GM10266 (cell line): ENCODE results near the gene C9.

Experiments used
- DNase-seq: peaks from one replicate; pipeline ENCODE4 v3.0.0; 2012; ENCODE audit errors: extremely low spot score
- TF ChIP-seq, protein P1 (sequence below): IDR thresholded peaks from 2 replicates; pipeline ENCODE4 v1.5.1; 2012; ENCODE audit warnings: mild to moderate bottlenecking, low read depth; ENCODE audit not compliant: control insufficient read depth, insufficient read depth; ENCODE audit errors: missing control alignments

The C9 gene

DNA sequence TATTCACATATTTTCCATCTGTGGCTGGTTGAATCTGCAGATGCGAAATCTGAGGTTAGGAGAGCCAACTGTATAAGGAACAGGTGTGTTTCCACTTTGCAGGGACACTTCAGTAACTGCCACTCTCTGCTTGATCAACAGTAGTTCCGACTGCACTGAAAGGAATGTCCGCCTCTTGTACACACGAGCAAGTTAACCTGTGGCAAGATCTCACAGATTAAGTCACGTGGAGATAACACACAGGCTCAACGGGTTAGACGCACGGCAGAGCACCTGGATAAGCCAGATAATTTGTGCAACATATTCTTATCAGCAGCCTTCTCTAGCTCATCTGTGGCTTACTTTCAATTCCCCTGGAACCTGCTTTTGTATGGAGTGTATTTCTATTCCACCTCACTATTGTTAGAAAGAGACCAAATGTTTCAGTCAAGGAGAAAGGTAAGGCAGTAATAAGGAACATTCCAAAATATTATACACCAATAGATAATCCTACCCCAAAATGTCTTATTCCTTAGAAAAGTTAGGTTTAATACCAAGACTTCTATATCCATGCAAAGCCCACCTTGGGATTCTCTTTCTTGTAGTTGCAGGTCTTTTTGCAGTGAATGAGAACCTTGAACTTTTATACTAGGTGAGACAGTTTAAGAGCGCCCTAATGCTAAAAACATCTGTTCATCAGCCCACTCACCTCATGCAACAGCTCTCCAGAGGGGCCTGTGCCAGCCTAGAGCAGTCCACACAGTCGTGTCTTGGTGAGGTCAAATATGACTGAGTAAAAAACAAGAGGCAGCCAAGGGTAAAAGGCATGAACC, 6.5 kb upstream of the C9 start:
- DNase-seq: no peak
- TF ChIP-seq, protein P1, sequence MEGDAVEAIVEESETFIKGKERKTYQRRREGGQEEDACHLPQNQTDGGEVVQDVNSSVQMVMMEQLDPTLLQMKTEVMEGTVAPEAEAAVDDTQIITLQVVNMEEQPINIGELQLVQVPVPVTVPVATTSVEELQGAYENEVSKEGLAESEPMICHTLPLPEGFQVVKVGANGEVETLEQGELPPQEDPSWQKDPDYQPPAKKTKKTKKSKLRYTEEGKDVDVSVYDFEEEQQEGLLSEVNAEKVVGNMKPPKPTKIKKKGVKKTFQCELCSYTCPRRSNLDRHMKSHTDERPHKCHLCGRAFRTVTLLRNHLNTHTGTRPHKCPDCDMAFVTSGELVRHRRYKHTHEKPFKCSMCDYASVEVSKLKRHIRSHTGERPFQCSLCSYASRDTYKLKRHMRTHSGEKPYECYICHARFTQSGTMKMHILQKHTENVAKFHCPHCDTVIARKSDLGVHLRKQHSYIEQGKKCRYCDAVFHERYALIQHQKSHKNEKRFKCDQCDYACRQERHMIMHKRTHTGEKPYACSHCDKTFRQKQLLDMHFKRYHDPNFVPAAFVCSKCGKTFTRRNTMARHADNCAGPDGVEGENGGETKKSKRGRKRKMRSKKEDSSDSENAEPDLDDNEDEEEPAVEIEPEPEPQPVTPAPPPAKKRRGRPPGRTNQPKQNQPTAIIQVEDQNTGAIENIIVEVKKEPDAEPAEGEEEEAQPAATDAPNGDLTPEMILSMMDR: no peak

DNA sequence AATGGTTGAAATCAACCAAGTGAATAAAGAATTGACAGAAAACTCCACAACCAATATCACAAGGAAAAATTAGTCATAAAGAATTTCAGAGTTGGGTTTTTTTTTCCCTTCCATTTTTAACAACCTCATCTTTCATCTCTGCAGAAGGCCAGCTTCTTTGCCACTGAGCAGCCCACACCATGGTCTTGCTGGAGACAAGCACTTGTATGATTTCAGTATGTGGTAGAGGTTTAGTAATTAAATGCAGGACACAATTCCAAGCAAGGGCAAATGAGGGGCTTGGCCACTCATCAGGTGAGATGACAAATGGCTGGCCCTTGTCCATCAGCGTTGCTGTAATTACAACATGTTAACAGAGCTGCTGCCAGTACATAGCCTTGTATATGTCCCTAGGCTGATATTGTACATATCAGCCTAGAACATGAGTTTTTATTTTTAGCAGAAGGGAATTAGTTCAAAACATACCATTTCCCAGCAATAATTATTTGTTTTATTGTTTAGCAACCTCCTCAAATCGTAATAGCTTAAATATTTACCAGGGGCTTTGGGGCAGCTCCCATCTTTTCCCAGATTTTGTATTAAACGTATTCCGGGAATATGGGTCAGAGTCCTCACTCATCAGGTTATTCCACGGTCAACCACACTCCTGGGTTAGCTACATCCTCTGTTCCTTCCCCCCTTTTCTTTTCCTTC, 5.0 kb upstream of the C9 start:
- DNase-seq: no peak
- TF ChIP-seq, protein P1: no peak

DNA sequence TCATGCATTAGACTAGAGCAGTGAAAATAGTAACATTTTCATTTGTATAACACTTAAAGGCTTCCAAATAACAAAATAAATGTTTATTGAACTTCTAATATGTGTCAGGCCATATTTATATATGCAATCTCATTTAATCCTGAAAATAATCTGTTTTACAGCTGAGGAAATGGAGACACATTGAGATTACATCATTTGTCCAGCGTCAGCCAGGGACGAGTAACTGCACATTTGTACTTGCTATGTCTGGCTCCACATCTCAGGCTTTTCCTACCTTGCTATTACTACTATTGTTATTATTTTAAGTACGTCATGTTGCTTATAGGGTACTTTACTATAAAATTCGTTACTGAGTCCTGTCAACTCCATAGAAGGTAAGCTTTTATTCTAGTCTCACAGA, 3.8 kb upstream of the C9 start:
- TF ChIP-seq, protein P1: no peak
- DNase-seq: no peak

DNA sequence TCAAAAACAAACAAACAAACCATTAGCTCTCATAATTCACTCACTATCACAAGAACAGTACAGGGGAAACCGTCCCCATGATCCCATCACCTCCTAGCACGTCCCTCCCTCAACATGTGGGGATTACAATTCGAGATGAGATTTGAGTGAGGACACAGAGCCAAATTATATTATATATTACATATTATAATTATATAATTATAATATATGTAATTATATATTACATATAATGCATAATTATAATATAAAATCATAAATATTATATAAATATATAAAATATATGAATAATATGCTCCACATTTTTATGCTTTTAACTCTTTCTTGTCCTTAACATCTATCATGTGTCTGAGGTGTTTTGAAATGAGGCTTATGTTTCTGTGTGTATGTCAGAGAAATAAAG, 3.4 kb upstream of the C9 start:
- DNase-seq: no peak
- TF ChIP-seq, protein P1: no peak

DNA sequence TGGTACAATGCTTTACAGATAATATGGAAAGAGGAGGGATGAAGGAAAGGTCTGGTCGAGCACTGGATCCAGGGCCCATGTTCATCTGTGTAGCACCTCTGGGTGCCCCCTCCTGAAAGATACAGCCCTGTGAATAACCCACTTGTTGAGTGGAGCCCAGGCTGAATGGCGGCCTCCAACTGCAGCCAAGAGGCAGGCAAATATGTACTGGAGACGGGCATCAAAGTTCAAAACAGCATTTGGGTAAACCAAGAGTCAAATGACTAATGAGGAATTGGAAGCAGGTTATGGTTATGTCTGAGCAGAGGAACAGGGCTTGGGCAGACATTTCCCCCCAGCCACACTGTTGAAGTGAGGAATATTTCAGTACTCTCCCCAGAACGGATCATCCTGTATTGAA, 1.1 kb downstream of the C9 start:
- no peak for DNase-seq
- TF ChIP-seq, protein P1: no peak

DNA sequence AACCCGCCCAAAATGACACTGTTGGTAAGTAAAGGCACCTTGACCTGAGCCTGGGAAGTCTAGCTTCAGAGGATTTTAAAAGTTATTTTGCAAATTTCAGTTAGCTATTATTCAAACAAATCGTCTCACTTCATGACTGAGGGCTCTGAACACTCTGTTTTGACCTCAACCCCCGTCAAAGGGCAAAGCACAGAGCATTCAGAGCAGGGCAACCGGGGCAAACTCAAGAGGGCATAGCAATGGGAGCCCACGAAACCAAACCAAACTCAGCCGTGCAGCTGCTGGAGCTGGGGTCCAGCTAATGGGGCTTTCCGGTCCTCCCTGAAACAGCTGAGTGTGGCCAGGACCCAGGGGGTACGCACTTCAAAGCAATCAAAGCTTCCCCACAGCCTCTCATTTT, 1.6 kb downstream of the C9 start:
- DNase-seq: no peak
- TF ChIP-seq, protein P1: no peak

DNA sequence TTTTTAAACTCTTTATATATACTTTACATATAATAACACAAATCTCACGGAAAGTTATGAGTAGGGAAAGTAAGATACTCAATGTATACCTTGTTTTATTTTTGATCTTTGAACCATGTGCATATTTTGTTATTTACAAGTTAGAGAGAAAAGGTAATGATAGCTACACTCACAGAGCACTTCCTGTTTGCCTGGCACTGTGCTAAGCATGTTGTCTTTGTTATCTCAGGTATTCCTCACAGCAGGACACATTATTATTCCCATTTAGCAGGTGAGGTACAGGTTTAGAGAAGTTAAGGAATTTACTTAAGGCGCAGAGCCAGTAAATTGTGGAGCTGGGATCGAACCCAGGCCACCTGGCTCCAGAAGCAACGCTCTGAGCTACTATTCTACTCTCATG, 3.0 kb downstream of the C9 start:
- DNase-seq: no peak
- TF ChIP-seq, protein P1: no peak
